Panc1 (cell line): ENCODE results near the gene LTF. TPM values are rescaled to one million over a fixed set of nuclear protein-coding genes. Genes with fewer than 3 reads are reported as not detected.

Experiments
- ATAC-seq: fragments of 200-7000 bp; cut with Tn5 transposase; 2 replicates; pipeline ENCODE4 v1.9.1; 2020; ENCODE audit warnings: mild to moderate bottlenecking, moderate library complexity
- BruUV-seq: library from RNA; stranded (reverse); fragments of 400-500 nt; replicated peaks from 2 replicates; lab custom pipeline; 2021; lab: Mats Ljungman, UMichigan
- CTCF ChIA-PET: fragments of 300-600 bp; sonication (Branson Sonifier 250); formaldehyde crosslinking; loops from one replicate; lab custom pipeline; 2022; ENCODE audit warnings: antibody characterized with exemption; lab: Charles Lee
- POLR2A ChIA-PET: fragments of 300-600 bp; sonication (Branson Sonifier 250); formaldehyde crosslinking; loops from one replicate; lab custom pipeline; 2022; ENCODE audit warnings: antibody characterized with exemption; lab: Charles Lee
- DNase-seq: peaks from one replicate; pipeline ENCODE4 v3.0.0-alpha.2; 2010; ENCODE audit warnings: low read depth, low spot score
- H3K27ac ChIP-seq: 2 replicates; pipeline ENCODE4 v1.5.1; 2011; ENCODE audit warnings: mild to moderate bottlenecking, low read length, inconsistent platforms
- H3K27me3 ChIP-seq: fragments of 200-500 bp; sonication (Bioruptor generic); 2 replicates; pipeline ENCODE4 v1.6.0; 2014; ENCODE audit warnings: low read length, inconsistent platforms; ENCODE audit not compliant: control insufficient read depth, insufficient read depth
- H3K36me3 ChIP-seq: fragments of 200-500 bp; sonication (Bioruptor generic); 2 replicates; pipeline ENCODE4 v1.5.1; 2014; ENCODE audit warnings: inconsistent platforms, mild to moderate bottlenecking, low read length, moderate library complexity; ENCODE audit not compliant: control insufficient read depth, insufficient read depth
- H3K4me1 ChIP-seq: 2 replicates; pipeline ENCODE4 v1.5.1; 2011; ENCODE audit warnings: inconsistent platforms, mild to moderate bottlenecking, low read length, moderate library complexity; ENCODE audit not compliant: control insufficient read depth, insufficient read depth
- H3K4me3 ChIP-seq, 2 experiments: 2 replicates each; pipeline ENCODE4 v1.5.1; 2011 to 2012; ENCODE audit warnings: low read depth in 2 of 2, low read length in 2 of 2, mild to moderate bottlenecking in 2 of 2, inconsistent platforms in 1 of 2, moderate library complexity in 1 of 2
- H3K9me3 ChIP-seq: fragments of 200-500 bp; sonication (Bioruptor generic); 2 replicates; pipeline ENCODE4 v1.5.1; 2014; ENCODE audit warnings: low read depth, mild to moderate bottlenecking, inconsistent platforms, low read length, moderate library complexity; ENCODE audit not compliant: control insufficient read depth, insufficient read depth
- CTCF ChIP-seq: fragments of 450-650 bp; IDR thresholded peaks from 2 replicates; pipeline ENCODE4 v1.5.1; 2017; ENCODE audit warnings: mild to moderate bottlenecking
- POLR2AphosphoS5 ChIP-seq: IDR thresholded peaks from 2 replicates; pipeline ENCODE4 v1.6.1; 2012; ENCODE audit warnings: mild to moderate bottlenecking, low read depth, low read length, moderate library complexity
- REST ChIP-seq, 2 experiments: IDR thresholded peaks; 2 replicates each; pipeline ENCODE4 v1.6.1; 2011 to 2012; ENCODE audit warnings: low read depth in 2 of 2, control low read depth in 1 of 2, low read length in 1 of 2, mild to moderate bottlenecking in 1 of 2, moderate library complexity in 1 of 2; ENCODE audit not compliant: insufficient read depth in 1 of 2
- SIN3A ChIP-seq: IDR thresholded peaks from 2 replicates; pipeline ENCODE4 v1.6.1; 2012; ENCODE audit warnings: low read depth, mild to moderate bottlenecking, low read length, moderate library complexity, borderline replicate concordance; ENCODE audit not compliant: insufficient read depth
- TCF7L2 ChIP-seq: IDR thresholded peaks from 2 replicates; pipeline ENCODE4 v1.6.1; 2011; ENCODE audit warnings: mild to moderate bottlenecking, low read depth, low read length, inconsistent platforms
- in situ Hi-C: cut with HindIII; loops from 2 replicates; pipeline ENCODE4 v1.10.0; 2016; ENCODE audit warnings: low sequenced_read_pairs, low pct_unique_long_range_greater_than_20kb
- intact Hi-C: fragments of 100-400 bp; cut with micrococcal nuclease; formaldehyde crosslinking; loops from one replicate; pipeline ENCODE4 v1.10.0; 2022; ENCODE audit not compliant: unreplicated experiment
- total RNA-seq: library from RNA; stranded (reverse); gene quantifications from one replicate; pipeline ENCODE4 v1.2.1, GENCODE V29; 2021; ENCODE audit not compliant: unreplicated experiment

The LTF gene
- total RNA-seq, 1 experiment from 2014 or later: not detected

- BruUV-seq: no TSS peak
- no peaks in the 10 kb centered on the region for H3K4me1 ChIP-seq
- no peak for DNase-seq
- no peaks in the 10 kb centered on the region for H3K9me3 ChIP-seq
- no peak for ATAC-seq
- in situ Hi-C loops (no loop called here), intact Hi-C loops (no loop called here)
- CTCF ChIA-PET: no interaction called here
- H3K27me3 ChIP-seq: no peaks in the 10 kb centered on the region; the same call in 1 of the 2 replicates
- no peak for TF ChIP-seq POLR2AphosphoS5
- TF ChIP-seq SIN3A: no peak
- TF ChIP-seq CTCF: no peak
- TF ChIP-seq REST (IDR thresholded peaks at IDR 0.05; ENCODE audit: insufficient read depth in 1 of 2, low read depth in 2 of 2, low read length in 1 of 2): no peak
- TF ChIP-seq TCF7L2: no peak
- no peaks in the 10 kb centered on the region for H3K36me3 ChIP-seq
- no peak within 1 kb of the TSS for H3K27ac ChIP-seq
- no peak within 1 kb of the TSS for H3K4me3 ChIP-seq
- POLR2A ChIA-PET: no interaction called here
These were observed 33.0 kb upstream of the LTF start, which contains the start of gene RTP3 for GRCh38 chr3:46497556-46498265. RTP3 (plus strand) TSS chr3:46497976; CDS start chr3:46498063, 87 bp downstream.

GRCh38 chr3:46496746-46497555, 32.2 kb upstream of the LTF start:
- Histone ChIP-seq H3K36me3 (no peaks in the 10 kb centered on the region), H3K4me1 (no peaks in the 10 kb centered on the region), H3K27ac (no peak overlapping the region), H3K9me3 (no peaks in the 10 kb centered on the region), H3K4me3 (no peak overlapping the region), H3K27me3 (no peaks in the 10 kb centered on the region; the same call in 1 of the 2 replicates)
- no peak for ATAC-seq
- ChIA-PET CTCF (no interaction called here), POLR2A (no interaction called here)
- intact Hi-C loops (no loop called here), in situ Hi-C loops (no loop called here)
- TF ChIP-seq CTCF (peak; percentile 42), TCF7L2 (no peak)
- BruUV-seq: no TSS peak
- DNase-seq: no peak
